NK-92 treated with Interleukin-12 subunit alpha and Interleukin-12 subunit beta, amount 100 ng/mL, for 24 hours (cell line): ENCODE data around the gene COMMD4.
"Not testable (repeated sequence)": the region's sequence is repeated elsewhere in the genome, so short reads cannot be mapped to it uniquely, and the experiment has no call there.

ENCODE experiments used
- DNase-seq: peaks from one replicate; lab custom pipeline; 2025; lab: John Stamatoyannopoulos, UW

Gene COMMD4

GRCh38 chr15:75380773-75381172 lies 44.9 kb downstream of the COMMD4 start:
- no peak for DNase-seq

GRCh38 chr15:75383986-75384385 lies 48.1 kb downstream of the COMMD4 start:
- DNase-seq: not testable (repeated sequence)
